Left colon (tissue), 2 donors: Measurements from ENCODE around the gene FAM50A. TPM values are rescaled to one million over a fixed set of nuclear protein-coding genes. Genes with fewer than 3 reads are reported as not detected.

Experiments used
- ATAC-seq: fragments of 200-7000 bp; cut with Tn5 transposase; one replicate; pipeline ENCODE4 v1.9.1; 2020; ENCODE audit warnings: mild to moderate bottlenecking, moderate library complexity
- DNase-seq, 2 donors: peaks; one replicate each; pipeline ENCODE4 v3.0.0-alpha.2; 2020
- intact Hi-C, 2 donors: fragments of 100-400 bp; cut with DNase I in 1 of 2; cut with micrococcal nuclease in 1 of 2; formaldehyde crosslinking; loops; one replicate each; pipeline versions ENCODE4 v1.11.2 to v1.14.0; 2022; cut with DNase I, micrococcal nuclease
- total RNA-seq, 2 donors: library from RNA; stranded (reverse); fragmentation: NEBNext Ultra II Directional; extraction: Animal tissue kit (Norgen Biotek cat#: 25700); gene quantifications; one replicate each; pipeline ENCODE4 v1.2.1, GENCODE V29; 2021
- donor health status: DM: no; HTN: no; CAD: no.
- donor health status: DM: yes; HTN: yes; CAD: no.

Gene FAM50A
- total RNA-seq, 2 donors from 2014 or later, result 44.4 to 56.7 TPM

- peak in 1 of 2 donors; percentile 64 for DNase-seq
- ATAC-seq, result peak; percentile 63
Observed at GRCh38 chrX:154458116-154458953, 14.4 kb downstream of the FAM50A start, which contains the start of gene PLXNA3. Gene PLXNA3, plus strand, starts transcription at chrX:154458281. Its CDS starts 1,903 bp downstream, at chrX:154460184.

GRCh38 chrX:154458954-154459778 is 15.2 kb downstream of the FAM50A start:
- intact Hi-C loops, result no loop called here
- DNase-seq (peak; percentile 67 to 69), ATAC-seq (peak; percentile 80)

More at GRCh38 chrX:154458116-154458953, 14.4 kb downstream of the FAM50A start, which contains the start of gene PLXNA3:
- intact Hi-C loops, result no loop called here

- DNase-seq (no peak), ATAC-seq (no peak)
- intact Hi-C loops, result no loop called here
Observed at GRCh38 chrX:154459832-154460231, 15.9 kb downstream of the FAM50A start.

GRCh38 chrX:154460326-154460725 is 16.4 kb downstream of the FAM50A start:
- no peak for ATAC-seq
- intact Hi-C loops, result no loop called here
- DNase-seq, result no peak

GRCh38 chrX:154462396-154462795 is 18.5 kb downstream of the FAM50A start:
- intact Hi-C loops, result no loop called here
- DNase-seq, result no peak
- no peak for ATAC-seq

- intact Hi-C loops, result no loop called here
- ATAC-seq (no peak), DNase-seq (no peak)
Observed at GRCh38 chrX:154463611-154464220, 19.8 kb downstream of the FAM50A start.

- intact Hi-C loops, result no loop called here
- no peak for ATAC-seq
- no peak for DNase-seq
Observed at GRCh38 chrX:154464806-154465365, 20.9 kb downstream of the FAM50A start.

- ATAC-seq, result no peak
- intact Hi-C loops, result no loop called here
- no peak for DNase-seq
Observed at GRCh38 chrX:154465601-154466000, 21.7 kb downstream of the FAM50A start.

- intact Hi-C loops, result no loop called here
- ATAC-seq (no peak), DNase-seq (no peak)
Observed at GRCh38 chrX:154466036-154466435, 22.1 kb downstream of the FAM50A start.

GRCh38 chrX:154466907-154467306 is 23.0 kb downstream of the FAM50A start:
- intact Hi-C loops, result no loop called here
- ATAC-seq (no peak), DNase-seq (no peak)

- ATAC-seq, result no peak
Observed at GRCh38 chrX:154467556-154467955, 23.6 kb downstream of the FAM50A start.

GRCh38 chrX:154468217-154468616 is 24.3 kb downstream of the FAM50A start:
- ATAC-seq, result no peak
- intact Hi-C loops, result no loop called here
- no peak for DNase-seq

More at GRCh38 chrX:154467556-154467955, 23.6 kb downstream of the FAM50A start:
- DNase-seq, result no peak
- intact Hi-C loops, result no loop called here

GRCh38 chrX:154469114-154469513 is 25.2 kb downstream of the FAM50A start:
- no peak for DNase-seq
- intact Hi-C loops, result no loop called here
- no peak for ATAC-seq

GRCh38 chrX:154469880-154470279 is 25.9 kb downstream of the FAM50A start:
- ATAC-seq, result no peak
- intact Hi-C loops, result no loop called here

GRCh38 chrX:154470434-154470833 is 26.5 kb downstream of the FAM50A start:
- intact Hi-C loops, result no loop called here
- DNase-seq, result no peak
- no peak for ATAC-seq

More at GRCh38 chrX:154469880-154470279, 25.9 kb downstream of the FAM50A start:
- DNase-seq, result no peak

GRCh38 chrX:154470914-154471568 is 27.1 kb downstream of the FAM50A start:
- ATAC-seq (no peak), DNase-seq (no peak)
- intact Hi-C loops, result no loop called here

GRCh38 chrX:154471839-154472684 is 28.1 kb downstream of the FAM50A start:
- ATAC-seq (peak; percentile 53), DNase-seq (no peak)
- intact Hi-C loops, result no loop called here
